Measurements from ENCODE around the gene EIF3CL. TPM values are rescaled to one million over a fixed set of nuclear protein-coding genes. Genes with fewer than 3 reads are reported as not detected.
"Not testable (repeated sequence)": the region's sequence is repeated elsewhere in the genome, so short reads cannot be mapped to it uniquely, and the experiment has no call there.

The EIF3CL gene
- total and polyA plus RNA-seq, 2 of the 8 experiments (the other 6 are each of a cell fraction or from before 2014, with no cell fraction given) = 210 TPM; not detected in 1

DNA sequence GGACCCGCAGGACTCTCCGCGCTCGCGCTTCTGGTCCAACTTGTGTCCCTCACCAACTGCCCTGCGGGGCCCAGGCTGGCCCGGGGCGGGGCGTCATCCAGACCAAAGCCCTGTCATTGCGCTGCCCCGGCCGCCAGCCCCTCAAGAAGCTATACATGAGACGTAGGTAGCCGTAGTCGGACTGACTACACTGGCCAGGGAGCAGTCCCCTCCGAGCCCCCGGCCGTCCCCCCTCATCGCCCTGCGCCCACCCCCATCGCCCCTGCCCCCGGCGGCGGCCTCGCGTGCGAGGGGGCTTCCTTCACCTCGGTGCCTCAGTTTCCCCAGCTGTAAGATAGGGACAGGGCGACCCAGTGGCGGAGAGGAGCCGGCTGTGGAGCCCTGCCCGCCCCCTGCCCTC, 35.7 kb downstream of the EIF3CL start:
- H3K18ac ChIP-seq (ENCODE audit: extremely low read depth, low read length); H2BK15ac ChIP-seq (ENCODE audit: low read length); H4K91ac ChIP-seq (replicated peaks; ENCODE audit: insufficient read length, low read length); H3K56ac ChIP-seq (replicated peaks; ENCODE audit: insufficient read length, low read depth, low read length); H3K23me2 ChIP-seq (ENCODE audit: low read depth, low read length); H3K23ac ChIP-seq (ENCODE audit: insufficient read length); FAIRE-seq; CTCF ChIA-PET (ENCODE audit: partially characterized antibody); H2BK5ac ChIP-seq (ENCODE audit: low read depth, low read length); H3K79me1 ChIP-seq (ENCODE audit: low read depth, low read length); H2AFZ ChIP-seq (ENCODE audit: low read length); H3K4ac ChIP-seq (replicated peaks; ENCODE audit: insufficient read length, low read depth, low read length); H3K9me3 ChIP-seq (ENCODE audit: insufficient read depth in 2 of 2, low read depth in 1 of 2, low read length in 1 of 2); H3K4me3 ChIP-seq (ENCODE audit: extremely low read depth in 1 of 4, insufficient read depth in 2 of 4, low read depth in 3 of 4, low read length in 4 of 4); H3K27ac ChIP-seq (ENCODE audit: low read depth, low read length); H2BK120ac ChIP-seq (replicated peaks; ENCODE audit: low read depth, low read length); H2AK5ac ChIP-seq (ENCODE audit: low read depth, low read length); H4K5ac ChIP-seq (ENCODE audit: insufficient read length, low read depth, low read length); H3K9ac ChIP-seq (replicated peaks in 1 of 4; ENCODE audit: extremely low read depth in 1 of 4, low read depth in 3 of 4, low read length in 3 of 4); H3K79me2 ChIP-seq (ENCODE audit: control insufficient read depth in 1 of 2, insufficient read depth in 2 of 2, low read length in 2 of 2); H2BK20ac ChIP-seq (ENCODE audit: low read length); H3K36me3 ChIP-seq (ENCODE audit: control insufficient read depth in 2 of 4, insufficient read depth in 4 of 4, low read length in 3 of 4); H4K20me1 ChIP-seq (replicated peaks in 1 of 2; ENCODE audit: control insufficient read depth in 1 of 2, insufficient read depth in 2 of 2, low read length in 2 of 2); H3K4me2 ChIP-seq (ENCODE audit: insufficient read depth in 1 of 2, low read depth in 2 of 2, low read length in 2 of 2); H3K14ac ChIP-seq (ENCODE audit: insufficient read length); H2BK12ac ChIP-seq (ENCODE audit: low read depth, low read length); H3K27me3 ChIP-seq (replicated peaks in 1 of 4; ENCODE audit: control insufficient read depth in 3 of 4, extremely low read depth in 1 of 4, insufficient read depth in 3 of 4, low read length in 3 of 4); POLR2A ChIA-PET (ENCODE audit: partially characterized antibody); H4K8ac ChIP-seq (ENCODE audit: extremely low read depth, insufficient read depth, low read length); H3K4me1 ChIP-seq (replicated peaks in 1 of 4; ENCODE audit: control insufficient read depth in 3 of 4, insufficient read depth in 4 of 4, low read length in 3 of 4): not testable (repeated sequence)
- DNase-seq (ENCODE audit: low read depth in 1 of 2, low spot score in 2 of 2) = peak in 1 of 2 experiments; percentile 48
- no CpG with 5 or more reads among the region's 32 CpGs for WGBS, 2 experiments (ENCODE audit: extremely low coverage in 1 of 2, insufficient coverage in 1 of 2, insufficient read length in 1 of 2, insufficient replicate concordance in 2 of 2, low coverage in 1 of 2, low lambda C conversion rate in 2 of 2, missing lambda C conversion rate in 1 of 2)

DNA sequence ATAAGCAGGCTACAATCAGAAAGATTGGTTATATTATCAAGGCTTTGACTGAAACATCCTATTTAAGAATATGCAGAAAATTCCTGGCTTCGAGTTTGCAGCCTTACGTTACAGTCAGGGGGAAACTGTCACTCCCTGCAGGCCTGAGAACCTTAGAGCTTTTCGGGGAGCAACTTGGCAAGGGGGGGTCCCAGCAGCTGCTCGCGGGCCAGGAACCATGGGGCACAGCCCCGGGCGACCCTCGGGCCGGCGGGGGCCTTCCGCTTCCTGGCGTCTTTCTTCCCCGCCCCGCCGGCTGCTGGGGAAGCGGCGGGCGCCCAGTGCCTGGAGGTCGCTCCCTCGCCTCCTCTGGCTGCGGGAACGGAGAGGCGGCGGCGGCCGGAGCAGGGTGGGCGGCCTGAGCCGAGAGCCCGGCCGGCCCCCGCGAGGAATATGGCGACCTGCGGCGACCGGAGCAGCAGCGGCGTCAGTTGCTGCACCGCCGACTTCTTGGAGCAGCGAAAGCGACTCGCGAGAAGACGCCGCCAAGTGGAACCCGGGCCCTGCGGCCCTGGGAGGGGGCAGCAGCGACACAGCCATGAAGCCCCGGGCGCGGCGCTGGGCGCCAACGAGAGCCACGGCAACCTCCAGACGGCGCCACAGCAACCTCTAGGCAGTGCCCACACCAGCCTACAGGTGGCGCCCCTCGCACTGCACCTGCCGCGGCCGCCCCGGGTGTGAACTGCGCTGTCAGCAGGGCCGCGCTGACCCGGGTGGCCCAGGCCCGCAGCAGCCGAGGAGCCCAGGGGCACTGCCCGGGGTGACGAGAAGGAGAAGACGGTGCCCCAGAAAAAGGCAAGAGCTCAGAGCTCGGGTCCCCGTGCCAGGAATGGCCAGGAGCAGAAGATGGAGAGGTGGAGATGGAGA, 39.1 kb downstream of the EIF3CL start:
- H2AK5ac ChIP-seq (ENCODE audit: low read depth, low read length); H2BK20ac ChIP-seq (ENCODE audit: low read length); H3K14ac ChIP-seq (ENCODE audit: insufficient read length); H3K9ac ChIP-seq (replicated peaks in 1 of 4; ENCODE audit: extremely low read depth in 1 of 4, low read depth in 3 of 4, low read length in 3 of 4); H2BK12ac ChIP-seq (ENCODE audit: low read depth, low read length); H3K23me2 ChIP-seq (ENCODE audit: low read depth, low read length); H3K79me1 ChIP-seq (ENCODE audit: low read depth, low read length); H3K56ac ChIP-seq (replicated peaks; ENCODE audit: insufficient read length, low read depth, low read length); H3K9me3 ChIP-seq (ENCODE audit: insufficient read depth in 2 of 2, low read depth in 1 of 2, low read length in 1 of 2); H3K23ac ChIP-seq (ENCODE audit: insufficient read length); POLR2A ChIA-PET (ENCODE audit: partially characterized antibody); H4K20me1 ChIP-seq (replicated peaks in 1 of 2; ENCODE audit: control insufficient read depth in 1 of 2, insufficient read depth in 2 of 2, low read length in 2 of 2); H2BK120ac ChIP-seq (replicated peaks; ENCODE audit: low read depth, low read length); H3K4me2 ChIP-seq (ENCODE audit: insufficient read depth in 1 of 2, low read depth in 2 of 2, low read length in 2 of 2); H4K5ac ChIP-seq (ENCODE audit: insufficient read length, low read depth, low read length); H2AFZ ChIP-seq (ENCODE audit: low read length); H3K4me1 ChIP-seq (replicated peaks in 1 of 4; ENCODE audit: control insufficient read depth in 3 of 4, insufficient read depth in 4 of 4, low read length in 3 of 4); FAIRE-seq; DNase-seq (ENCODE audit: low read depth in 1 of 2, low spot score in 2 of 2); H2BK5ac ChIP-seq (ENCODE audit: low read depth, low read length); H3K18ac ChIP-seq (ENCODE audit: extremely low read depth, low read length); H3K27ac ChIP-seq (ENCODE audit: low read depth, low read length); H3K4ac ChIP-seq (replicated peaks; ENCODE audit: insufficient read length, low read depth, low read length); H4K91ac ChIP-seq (replicated peaks; ENCODE audit: insufficient read length, low read length); H3K4me3 ChIP-seq (ENCODE audit: extremely low read depth in 1 of 4, insufficient read depth in 2 of 4, low read depth in 3 of 4, low read length in 4 of 4); H3K79me2 ChIP-seq (ENCODE audit: control insufficient read depth in 1 of 2, insufficient read depth in 2 of 2, low read length in 2 of 2); H3K27me3 ChIP-seq (replicated peaks in 1 of 4; ENCODE audit: control insufficient read depth in 3 of 4, extremely low read depth in 1 of 4, insufficient read depth in 3 of 4, low read length in 3 of 4); H2BK15ac ChIP-seq (ENCODE audit: low read length); CTCF ChIA-PET (ENCODE audit: partially characterized antibody); H4K8ac ChIP-seq (ENCODE audit: extremely low read depth, insufficient read depth, low read length); H3K36me3 ChIP-seq (ENCODE audit: control insufficient read depth in 2 of 4, insufficient read depth in 4 of 4, low read length in 3 of 4): not testable (repeated sequence)
- no CpG with 5 or more reads among the region's 75 CpGs for WGBS, 2 experiments (ENCODE audit: extremely low coverage in 1 of 2, insufficient coverage in 1 of 2, insufficient read length in 1 of 2, insufficient replicate concordance in 2 of 2, low coverage in 1 of 2, low lambda C conversion rate in 2 of 2, missing lambda C conversion rate in 1 of 2)
